Natural killer cell treated with Interleukin-12 subunit alpha and Interleukin-12 subunit beta and Interleukin-15 and Interleukin-18, amount 100 ng/mL, for 72 hours (primary cell): ENCODE data around the gene POLR1D. TPM values are rescaled to one million over a fixed set of nuclear protein-coding genes. Genes with fewer than 3 reads are reported as not detected.
"Not testable (repeated sequence)": the region's sequence is repeated elsewhere in the genome, so short reads cannot be mapped to it uniquely, and the experiment has no call there.

Experiments
- ATAC-seq, 2 donors: fragments of 150-1000 bp; cut with Tn5 transposase in 1 of 2; sonication (Bioruptor Pico), chemical (Tn5 transposase) in 1 of 2; 2 replicates each; pipeline ENCODE4 v1.10.0; 2021
- DNase-seq: peaks from one replicate; pipeline ENCODE4 v3.0.0; 2022; ENCODE audit warnings: low spot score
- H3K27ac Mint-ChIP-seq, 2 donors: 1 replicate in 1 of 2; 2 replicates in 1 of 2; pipeline ENCODE4 v1.8.0; 2022; ENCODE audit warnings: mixed read lengths in 2 of 2, mild to moderate bottlenecking in 1 of 2, moderate library complexity in 1 of 2
- H3K27me3 Mint-ChIP-seq, 2 donors: 1 replicate in 1 of 2; 2 replicates in 1 of 2; pipeline ENCODE4 v1.8.0; 2022; ENCODE audit warnings: mixed read lengths in 2 of 2
- H3K36me3 Mint-ChIP-seq: one replicate; pipeline ENCODE4 v1.8.0; 2022; ENCODE audit warnings: mixed read lengths
- H3K4me1 Mint-ChIP-seq, 2 donors: 1 replicate in 1 of 2; 2 replicates in 1 of 2; pipeline ENCODE4 v1.8.0; 2022; ENCODE audit warnings: low read depth in 2 of 2, mixed read lengths in 2 of 2, mild to moderate bottlenecking in 1 of 2
- H3K4me3 Mint-ChIP-seq: one replicate; pipeline ENCODE4 v1.8.0; 2022; ENCODE audit warnings: mixed read lengths
- H3K9me3 Mint-ChIP-seq: 2 replicates; pipeline ENCODE4 v1.8.0; 2022; ENCODE audit warnings: mixed read lengths
- total RNA-seq, 2 donors: library from RNA; stranded (reverse); gene quantifications; one replicate each; pipeline ENCODE4 v1.2.3, GENCODE V29; 2022

POLR1D gene
- total RNA-seq, 2 donors from 2014 or later = 95.2 to 112 TPM

DNA sequence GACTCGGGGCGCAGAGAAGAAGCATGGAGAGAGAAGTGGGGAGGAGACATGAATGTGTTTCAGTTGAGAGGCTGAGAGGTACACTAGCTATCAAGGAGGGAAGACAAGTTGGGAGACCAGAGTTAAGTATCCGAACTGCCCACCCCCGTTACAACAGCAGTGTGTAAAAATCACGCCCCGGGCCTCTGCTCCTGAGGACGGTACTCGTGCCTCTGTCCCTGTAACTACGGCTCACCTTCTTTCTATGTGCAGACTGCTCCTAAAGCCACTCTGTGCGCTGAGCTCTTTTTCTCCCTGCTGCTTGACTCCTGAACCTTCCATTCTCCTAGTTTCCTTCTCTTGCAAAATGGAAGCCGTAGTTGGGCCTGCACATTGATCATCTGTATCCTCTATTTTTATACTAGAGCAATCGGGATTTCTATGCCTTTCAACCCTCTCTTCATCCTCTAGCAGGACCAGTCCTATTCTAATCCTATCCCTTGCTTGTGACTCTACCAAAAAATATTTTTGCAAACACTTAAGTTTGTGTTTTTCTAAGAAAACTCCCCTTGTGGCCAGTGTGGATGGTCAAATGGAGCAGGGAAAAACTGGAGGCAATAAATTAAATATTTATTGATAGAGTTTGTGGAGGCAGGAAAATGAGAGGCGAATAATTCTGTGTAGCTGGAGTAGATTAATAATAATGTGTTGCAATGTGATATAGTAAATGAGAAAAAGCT lies 569 bp downstream of the POLR1D start:
- peak overlapping the region; percentile 88 for H3K4me3 Mint-ChIP-seq
- no peak for DNase-seq
- H3K9me3 Mint-ChIP-seq = no peaks in the 10 kb centered on the region
- H3K36me3 Mint-ChIP-seq = peaks cover 23% of the 10 kb centered on the region
- no peaks in the 10 kb centered on the region for H3K27me3 Mint-ChIP-seq
- peak overlapping the region; percentile 73 to 87 for H3K27ac Mint-ChIP-seq
- no peak for ATAC-seq
- H3K4me1 Mint-ChIP-seq = peaks cover 45 to 63% of the 10 kb centered on the region in 2 donors

- ATAC-seq (no peak), DNase-seq (no peak)
- Mint-ChIP-seq H3K27me3 (no peaks in the 10 kb centered on the region), H3K4me3 (peak overlapping the region; percentile 88), H3K27ac (peak overlapping the region; percentile 73 to 87), H3K4me1 (peaks cover 44 to 64% of the 10 kb centered on the region in 2 donors), H3K36me3 (peaks cover 26% of the 10 kb centered on the region), H3K9me3 (no peaks in the 10 kb centered on the region)
These were observed 1.2 kb downstream of the POLR1D start for GRCh38 chr13:27622881-27623280.

- Mint-ChIP-seq H3K4me1 (peaks cover 44 to 58% of the 10 kb centered on the region in 2 donors), H3K36me3 (peaks cover 30% of the 10 kb centered on the region), H3K4me3 (peak overlapping the region; percentile 88), H3K27me3 (no peaks in the 10 kb centered on the region), H3K27ac (peak overlapping the region in 1 of 2 donors; percentile 20), H3K9me3 (no peaks in the 10 kb centered on the region)
- no peak for DNase-seq
- ATAC-seq = no peak
These were observed 2.4 kb downstream of the POLR1D start for GRCh38 chr13:27624071-27624470.

GRCh38 chr13:27625839-27626238 lies 4.1 kb downstream of the POLR1D start:
- H3K27me3 Mint-ChIP-seq = no peaks in the 10 kb centered on the region
- DNase-seq (no peak), ATAC-seq (no peak)
- H3K36me3 Mint-ChIP-seq = peaks cover 30% of the 10 kb centered on the region
- H3K4me3 Mint-ChIP-seq = peak overlapping the region; percentile 6
- no peaks in the 10 kb centered on the region for H3K9me3 Mint-ChIP-seq
- H3K27ac Mint-ChIP-seq = no peak overlapping the region
- peaks cover 40 to 54% of the 10 kb centered on the region in 2 donors for H3K4me1 Mint-ChIP-seq

- ATAC-seq (peak in 1 of 2 donors; percentile 49), DNase-seq (no peak)
- peaks cover 44 to 62% of the 10 kb centered on the region in 2 donors for H3K4me1 Mint-ChIP-seq
- H3K4me3 Mint-ChIP-seq = peak overlapping the region; percentile 20
- H3K36me3 Mint-ChIP-seq = peaks cover 31% of the 10 kb centered on the region
- H3K27me3 Mint-ChIP-seq = no peaks in the 10 kb centered on the region
- H3K27ac Mint-ChIP-seq = no peak overlapping the region
- no peaks in the 10 kb centered on the region for H3K9me3 Mint-ChIP-seq
These were observed 5.7 kb downstream of the POLR1D start for GRCh38 chr13:27627380-27627779.

GRCh38 chr13:27628081-27628480 lies 6.4 kb downstream of the POLR1D start:
- Mint-ChIP-seq H3K27me3 (no peaks in the 10 kb centered on the region), H3K4me3 (no peak overlapping the region), H3K4me1 (peaks cover 41 to 56% of the 10 kb centered on the region in 2 donors), H3K27ac (no peak overlapping the region), H3K36me3 (peaks cover 32% of the 10 kb centered on the region), H3K9me3 (no peaks in the 10 kb centered on the region)
- no peak for DNase-seq
- ATAC-seq = no peak

GRCh38 chr13:27628766-27629165 lies 7.1 kb downstream of the POLR1D start:
- not testable (repeated sequence) for H3K27ac Mint-ChIP-seq, H3K27me3 Mint-ChIP-seq, ATAC-seq, H3K4me3 Mint-ChIP-seq, H3K9me3 Mint-ChIP-seq, DNase-seq
- Mint-ChIP-seq H3K36me3 (peaks cover 27% of the 10 kb centered on the region), H3K4me1 (peaks cover 36 to 49% of the 10 kb centered on the region in 2 donors)

DNA sequence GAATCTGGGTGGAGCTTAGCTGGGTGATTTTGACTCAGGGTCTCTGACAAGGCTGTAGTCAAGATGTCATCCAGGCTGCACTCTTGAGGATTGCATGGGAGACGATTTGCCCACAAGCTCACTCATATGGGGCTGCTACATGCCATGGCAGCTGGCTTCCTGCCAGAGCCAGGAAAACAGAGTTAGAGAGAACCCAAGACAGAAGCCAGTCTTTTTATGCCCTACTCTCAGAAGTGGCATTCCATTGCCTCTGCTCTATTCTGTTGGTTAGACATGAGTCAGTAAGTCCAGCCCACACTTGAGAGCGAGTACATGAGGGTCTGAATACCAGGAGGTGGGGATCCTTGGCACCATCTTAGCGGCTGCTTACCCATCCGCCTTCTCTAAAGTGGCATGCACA lies 9.5 kb downstream of the POLR1D start:
- H3K4me3 Mint-ChIP-seq = no peak overlapping the region
- DNase-seq (no peak), ATAC-seq (no peak)
- peaks cover 14% of the 10 kb centered on the region for H3K36me3 Mint-ChIP-seq
- peaks cover 25 to 33% of the 10 kb centered on the region in 2 donors for H3K4me1 Mint-ChIP-seq
- no peaks in the 10 kb centered on the region for H3K9me3 Mint-ChIP-seq
- no peaks in the 10 kb centered on the region for H3K27me3 Mint-ChIP-seq
- no peak overlapping the region for H3K27ac Mint-ChIP-seq

DNA sequence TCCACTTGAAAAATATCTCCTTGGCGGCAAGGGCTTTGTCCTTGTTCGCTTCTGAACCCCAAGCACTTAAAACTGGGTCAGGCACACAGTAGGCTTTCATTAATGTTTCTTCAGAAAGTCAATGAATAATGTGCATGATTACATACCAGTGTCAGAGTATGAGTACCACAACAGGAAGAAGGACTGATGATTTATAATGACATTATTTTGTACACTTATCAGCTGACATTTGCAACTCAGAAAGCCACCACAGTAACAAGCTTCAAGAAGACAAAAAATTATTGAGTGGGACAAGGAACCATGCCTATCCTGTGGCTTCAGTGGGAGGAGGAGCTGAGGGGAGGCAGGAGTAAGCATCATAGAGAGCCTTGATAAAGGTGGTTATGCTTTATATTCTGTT lies 10.0 kb downstream of the POLR1D start:
- H3K9me3 Mint-ChIP-seq = no peaks in the 10 kb centered on the region
- H3K4me1 Mint-ChIP-seq = peaks cover 22 to 33% of the 10 kb centered on the region in 2 donors
- H3K27ac Mint-ChIP-seq = no peak overlapping the region
- no peak for ATAC-seq
- no peaks in the 10 kb centered on the region for H3K27me3 Mint-ChIP-seq
- H3K4me3 Mint-ChIP-seq = no peak overlapping the region
- DNase-seq = no peak
- peaks cover 14% of the 10 kb centered on the region for H3K36me3 Mint-ChIP-seq

- H3K4me3 Mint-ChIP-seq = no peak overlapping the region
- peaks cover 26 to 35% of the 10 kb centered on the region in 2 donors for H3K4me1 Mint-ChIP-seq
- H3K36me3 Mint-ChIP-seq = peaks cover 14% of the 10 kb centered on the region
- ATAC-seq (no peak), DNase-seq (no peak)
- H3K9me3 Mint-ChIP-seq = no peaks in the 10 kb centered on the region
- H3K27me3 Mint-ChIP-seq = no peaks in the 10 kb centered on the region
- no peak overlapping the region for H3K27ac Mint-ChIP-seq
These were observed 10.5 kb downstream of the POLR1D start for GRCh38 chr13:27632214-27632613.

DNA sequence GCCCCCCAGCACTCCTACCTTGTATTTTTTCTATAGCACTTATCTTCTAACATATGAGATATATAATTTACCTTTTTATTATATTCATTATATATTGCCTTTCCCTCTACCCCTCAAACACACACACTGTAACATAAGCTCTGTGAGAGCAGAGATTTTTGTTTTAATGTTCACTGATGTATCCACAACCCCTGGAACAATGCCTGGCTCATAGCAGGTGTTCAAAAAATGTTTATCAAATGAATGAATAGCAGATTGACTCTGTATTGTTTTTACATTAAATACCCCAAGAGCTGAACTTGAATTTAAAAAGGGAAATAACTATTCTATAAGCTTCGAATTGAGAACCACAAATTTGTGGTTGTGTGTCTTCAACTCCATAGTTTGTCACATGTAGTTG lies 11.0 kb downstream of the POLR1D start:
- H3K4me3 Mint-ChIP-seq = no peak overlapping the region
- H3K4me1 Mint-ChIP-seq = peaks cover 25 to 31% of the 10 kb centered on the region in 2 donors
- no peak overlapping the region for H3K27ac Mint-ChIP-seq
- H3K36me3 Mint-ChIP-seq = peaks cover 14% of the 10 kb centered on the region
- no peaks in the 10 kb centered on the region for H3K9me3 Mint-ChIP-seq
- DNase-seq (no peak), ATAC-seq (no peak)
- H3K27me3 Mint-ChIP-seq = no peaks in the 10 kb centered on the region

DNA sequence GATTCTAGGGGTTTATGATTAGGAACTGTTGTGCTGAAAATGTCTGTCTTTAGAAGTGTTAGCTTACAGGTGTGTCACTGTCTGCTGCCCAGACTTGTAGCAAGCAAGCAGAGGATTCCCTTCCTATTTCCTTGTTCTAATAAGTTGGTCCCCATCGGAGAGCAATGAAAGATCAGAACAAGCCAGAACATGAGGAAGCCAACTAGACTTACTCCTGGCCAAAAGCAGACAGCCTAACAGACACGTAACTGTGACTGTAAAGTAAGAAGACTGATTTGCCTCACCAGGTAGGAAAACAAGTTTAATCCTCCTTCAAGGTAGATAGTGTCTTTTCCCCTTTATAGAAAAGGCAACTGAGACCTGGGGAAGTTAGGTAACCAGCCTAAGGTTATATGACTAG lies 12.5 kb downstream of the POLR1D start:
- H3K27me3 Mint-ChIP-seq = no peaks in the 10 kb centered on the region
- H3K4me3 Mint-ChIP-seq = no peak overlapping the region
- ATAC-seq = no peak
- no peak for DNase-seq
- H3K27ac Mint-ChIP-seq = no peak overlapping the region
- H3K36me3 Mint-ChIP-seq = peaks cover 8% of the 10 kb centered on the region
- no peaks in the 10 kb centered on the region for H3K9me3 Mint-ChIP-seq
- H3K4me1 Mint-ChIP-seq = peaks cover 25 to 38% of the 10 kb centered on the region in 2 donors

DNA sequence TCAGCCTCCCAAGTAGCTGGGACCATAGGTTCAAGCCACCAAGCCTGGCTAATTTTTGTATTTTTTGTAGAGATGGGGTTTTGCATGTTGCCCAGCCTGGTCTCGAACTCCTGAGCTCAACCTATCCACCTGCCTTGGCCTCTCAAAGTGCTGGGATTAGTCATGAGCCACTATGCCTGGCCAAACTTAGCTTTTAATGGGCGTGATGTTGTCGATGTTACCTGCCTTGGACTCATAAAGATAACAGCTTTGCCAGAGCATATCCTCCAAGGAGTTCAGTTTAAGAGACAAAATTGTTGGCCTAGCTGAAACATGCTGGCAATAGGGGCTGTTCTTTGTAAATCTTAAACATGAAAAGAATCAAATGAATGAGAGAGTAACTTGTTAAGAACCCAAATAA lies 13.1 kb downstream of the POLR1D start:
- Mint-ChIP-seq H3K4me1 (peaks cover 25 to 38% of the 10 kb centered on the region in 2 donors), H3K9me3 (no peaks in the 10 kb centered on the region), H3K4me3 (no peak overlapping the region), H3K36me3 (peaks cover 8% of the 10 kb centered on the region), H3K27me3 (no peaks in the 10 kb centered on the region), H3K27ac (no peak overlapping the region)
- no peak for DNase-seq
- ATAC-seq = no peak

- H3K9me3 Mint-ChIP-seq = no peaks in the 10 kb centered on the region
- peaks cover 8% of the 10 kb centered on the region for H3K36me3 Mint-ChIP-seq
- DNase-seq = no peak
- H3K4me1 Mint-ChIP-seq = peaks cover 29 to 38% of the 10 kb centered on the region in 2 donors
- H3K4me3 Mint-ChIP-seq = no peak overlapping the region
- ATAC-seq = no peak
- H3K27me3 Mint-ChIP-seq = no peaks in the 10 kb centered on the region
- H3K27ac Mint-ChIP-seq = no peak overlapping the region
These were observed 13.6 kb downstream of the POLR1D start for GRCh38 chr13:27635266-27635665.
